ENCODE measurements around the gene LPAR3. TPM values are rescaled to one million over a fixed set of nuclear protein-coding genes. Genes with fewer than 3 reads are reported as not detected.

LPAR3 gene
- total and polyA plus RNA-seq, 12 donors = 4.7 to 17.3 (median 10.7) TPM

- Histone ChIP-seq H3K27me3 (no peaks in the 10 kb centered on the region), H3K36me3 (no peaks in the 10 kb centered on the region), H3K4me3 (no peak overlapping the region), H3K9me3 (no peaks in the 10 kb centered on the region), H3K27ac (no peak overlapping the region), H3K4me1 (no peaks in the 10 kb centered on the region)
- 68 to 75% methylated on average over 4 of the region's 4 CpGs for WGBS, 2 donors
- intact Hi-C loops (cut with DNase I) = loop anchor here in 8 of 10 donors (2.0 to 10.0 kb wide), 10 partner anchors 161 to 869 kb away; partner anchors contain the start of gene PRKACB (in 1 of the 8)
- DNase-seq = no peak
- no peak for ATAC-seq
- TF ChIP-seq CTCF (IDR thresholded peaks at IDR 0.05) = no peak
Observed at GRCh38 chr1:84773933-84774497, 119.0 kb downstream of the LPAR3 start.

GRCh38 chr1:84773195-84773594 is 119.8 kb downstream of the LPAR3 start:
- WGBS, 2 donors = 75 to 76% methylated on average over 6 of the region's 6 CpGs
- no peak for ATAC-seq

GRCh38 chr1:84772428-84772943 is 120.5 kb downstream of the LPAR3 start:
- 10 to 14% methylated on average over 6 of the region's 6 CpGs for WGBS, 2 donors
- Histone ChIP-seq H3K9me3 (no peaks in the 10 kb centered on the region), H3K4me1 (no peaks in the 10 kb centered on the region), H3K27me3 (no peaks in the 10 kb centered on the region), H3K36me3 (no peaks in the 10 kb centered on the region), H3K27ac (no peak overlapping the region), H3K4me3 (no peak overlapping the region)
- DNase-seq = peak; percentile 71 to 78
- ATAC-seq = peak; percentile 75 to 91 (median 86)
- TF ChIP-seq CTCF (IDR thresholded peaks at IDR 0.05) = peak; percentile 86 to 97 (median 93)
- intact Hi-C loops (cut with DNase I) = loop anchor here in 9 of 10 donors (1.0 to 10.0 kb wide), 11 partner anchors 162 to 868 kb away; partner anchors contain the start of gene PRKACB (in 1 of the 9)

More at GRCh38 chr1:84773195-84773594, 119.8 kb downstream of the LPAR3 start:
- TF ChIP-seq CTCF (IDR thresholded peaks at IDR 0.05) = no peak
- Histone ChIP-seq H3K36me3 (no peaks in the 10 kb centered on the region), H3K4me1 (no peaks in the 10 kb centered on the region), H3K4me3 (no peak overlapping the region), H3K27me3 (no peaks in the 10 kb centered on the region), H3K9me3 (no peaks in the 10 kb centered on the region), H3K27ac (no peak overlapping the region)
- DNase-seq = no peak
- intact Hi-C loops (cut with DNase I) = loop anchor here in 8 of 10 donors (2.0 to 10.0 kb wide), 10 partner anchors 162 to 868 kb away; partner anchors contain the start of gene PRKACB (in 1 of the 8)

GRCh38 chr1:84771895-84772294 is 121.1 kb downstream of the LPAR3 start:
- no peak overlapping the region for H3K27ac ChIP-seq
- ATAC-seq (no peak), DNase-seq (no peak)
- no peaks in the 10 kb centered on the region for H3K4me1 ChIP-seq
- WGBS, 2 donors = 68 to 86% methylated on average over 2 of the region's 2 CpGs
- H3K4me3 ChIP-seq = no peak overlapping the region
- TF ChIP-seq CTCF (IDR thresholded peaks at IDR 0.05) = no peak
- peaks cover 0 to 4% (median 0%) of the 10 kb centered on the region in 7 donors for H3K27me3 ChIP-seq
- no peaks in the 10 kb centered on the region for H3K36me3 ChIP-seq
- H3K9me3 ChIP-seq = no peaks in the 10 kb centered on the region
- intact Hi-C loops (cut with DNase I) = loop anchor here in 9 of 10 donors (1.0 to 10.0 kb wide), 11 partner anchors 163 to 867 kb away; partner anchors contain the start of gene PRKACB (in 1 of the 9)
